ENCODE measurements around the gene ME1.

- TF ChIP-seq POLR2A (IDR thresholded peaks at IDR 0.05; ENCODE audit: low read length) (no peak), GATA1 (IDR thresholded peaks at IDR 0.05; ENCODE audit: low read depth, low read length) (no peak)
Observed at GRCh38 chr6:83333500-83333899, 97.4 kb downstream of the ME1 start.
